IPS-15b (cell line): ENCODE measurements around the gene PARD6B.
"Not testable (repeated sequence)": the region's sequence is repeated elsewhere in the genome, so short reads cannot be mapped to it uniquely, and the experiment has no call there.

Experiments
- H3K27me3 ChIP-seq: one replicate; pipeline ENCODE4 v1.6.1; 2013; ENCODE audit warnings: low read length; ENCODE audit not compliant: control insufficient read depth, insufficient read depth
- H3K36me3 ChIP-seq: one replicate; pipeline ENCODE4 v1.6.1; 2013; ENCODE audit warnings: low read length; ENCODE audit not compliant: control insufficient read depth, insufficient read depth
- H3K4me1 ChIP-seq: one replicate; pipeline ENCODE4 v1.6.1; 2013; ENCODE audit warnings: mild to moderate bottlenecking, low read length; ENCODE audit not compliant: control insufficient read depth, insufficient read depth
- H3K4me3 ChIP-seq: one replicate; pipeline ENCODE4 v1.5.1; 2013; ENCODE audit warnings: low read depth, low read length
- H3K9ac ChIP-seq: one replicate; pipeline ENCODE4 v1.6.1; 2013; ENCODE audit warnings: low read depth, mild to moderate bottlenecking, low read length
- H3K9me3 ChIP-seq: one replicate; pipeline ENCODE4 v1.6.1; 2013; ENCODE audit warnings: mild to moderate bottlenecking, low read length; ENCODE audit not compliant: control insufficient read depth, insufficient read depth

Gene PARD6B

DNA sequence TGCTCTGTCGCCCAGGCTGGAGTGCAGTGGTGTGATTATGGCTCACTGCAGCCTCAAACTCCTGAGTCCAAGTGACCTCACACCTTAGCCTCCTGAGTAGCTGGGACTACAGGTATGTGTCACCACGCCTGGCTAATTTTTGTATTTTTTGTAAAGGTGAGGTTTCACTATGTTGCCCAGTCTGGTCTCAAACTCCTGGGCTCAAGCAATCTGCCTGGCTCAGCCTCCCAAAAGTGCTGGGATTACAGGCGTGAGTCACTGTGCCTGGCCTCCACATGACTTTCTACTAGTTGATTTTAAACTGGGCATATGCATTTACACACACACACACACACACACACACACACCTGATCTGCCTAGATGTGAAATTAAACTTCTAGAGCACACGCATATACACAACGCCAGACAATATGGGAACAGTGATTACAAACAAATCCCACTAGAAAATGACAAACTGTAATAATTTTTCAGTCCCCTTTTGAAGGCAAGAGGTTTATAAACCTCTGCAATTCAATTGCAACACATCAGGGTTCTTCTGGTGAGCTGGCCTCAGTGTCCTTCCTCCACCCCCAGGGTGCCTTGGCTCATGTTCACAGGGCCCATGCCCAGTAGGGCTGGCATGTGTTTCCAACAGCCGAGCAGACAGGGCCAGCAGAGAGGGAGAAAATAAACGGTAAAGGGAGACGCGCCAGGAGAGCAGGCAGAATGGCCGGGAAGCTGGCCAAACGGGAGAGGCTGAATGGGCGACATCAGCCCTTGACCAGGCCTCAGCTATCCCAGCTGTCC lies 31.2 kb downstream of the PARD6B start:
- no peaks in the 10 kb centered on the region for H3K27me3 ChIP-seq
- H3K4me1 ChIP-seq = peaks cover 9% of the 10 kb centered on the region
- no peak overlapping the region for H3K4me3 ChIP-seq
- H3K9ac ChIP-seq = no peak overlapping the region
- H3K9me3 ChIP-seq = no peaks in the 10 kb centered on the region
- H3K36me3 ChIP-seq = no peaks in the 10 kb centered on the region

DNA sequence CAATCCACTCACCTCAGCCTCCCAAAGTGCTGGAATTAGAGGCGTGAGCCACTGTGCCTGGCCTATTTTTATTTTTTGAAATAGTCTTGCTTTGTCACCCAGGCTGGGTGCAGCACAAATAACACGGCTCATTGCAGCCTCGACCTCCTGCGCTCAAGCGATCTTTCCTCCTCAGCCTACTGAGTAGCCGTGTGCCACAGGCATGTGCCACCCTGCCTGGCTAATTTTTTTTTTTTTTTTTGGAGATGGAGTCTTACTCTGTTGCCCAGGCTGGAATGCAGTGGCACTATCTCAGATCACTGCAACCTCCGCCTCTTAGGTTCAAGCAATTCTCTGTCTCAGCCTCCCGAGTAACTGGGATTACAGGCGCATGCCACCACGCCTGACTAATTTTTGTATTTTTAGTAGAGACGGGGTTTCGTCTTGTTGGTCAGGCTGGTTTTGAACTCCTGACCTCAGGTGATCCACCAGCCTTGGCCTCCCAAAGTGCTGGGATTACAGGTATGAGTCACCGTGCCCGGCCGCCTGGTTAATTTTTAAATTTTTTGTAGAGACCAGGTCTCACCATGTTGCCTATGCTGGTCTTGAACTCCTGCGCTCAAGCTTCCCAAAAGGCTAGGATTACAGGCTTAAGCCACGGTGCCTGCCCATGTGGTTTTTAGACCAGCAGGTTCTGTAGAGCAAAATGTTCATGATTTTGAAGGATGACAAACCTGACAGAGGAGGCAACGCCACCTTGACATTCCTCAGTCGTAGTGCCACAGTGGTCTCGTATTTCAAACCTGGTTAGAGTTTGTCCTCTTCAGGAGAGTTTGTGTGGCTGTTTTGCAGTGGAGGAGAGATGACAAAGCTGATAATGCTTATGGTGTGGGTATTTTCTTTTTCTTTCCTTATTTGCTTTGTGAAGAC lies 32.4 kb downstream of the PARD6B start:
- not testable (repeated sequence) for H3K9me3 ChIP-seq, H3K27me3 ChIP-seq, H3K36me3 ChIP-seq, H3K9ac ChIP-seq, H3K4me3 ChIP-seq
- H3K4me1 ChIP-seq = peaks cover 12% of the 10 kb centered on the region

DNA sequence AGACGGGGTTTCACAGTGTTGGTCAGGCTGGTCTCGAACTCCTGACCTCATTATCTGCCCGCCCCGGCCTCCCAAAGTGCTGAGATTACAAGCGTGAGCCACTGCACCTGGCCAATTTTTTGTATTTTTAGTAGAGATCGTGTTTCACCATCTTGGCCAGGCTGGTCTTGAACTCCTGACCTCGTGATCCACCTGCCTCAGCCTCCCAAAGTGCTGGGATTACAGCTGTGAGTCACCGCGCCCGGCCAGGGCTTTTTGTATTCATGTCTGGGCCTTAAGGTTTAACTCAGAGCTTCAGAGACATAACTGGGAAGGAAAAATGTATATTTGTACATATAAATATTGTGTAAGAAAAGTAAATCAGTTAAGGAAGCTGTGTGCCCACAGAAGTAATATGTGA lies 33.9 kb downstream of the PARD6B start:
- not testable (repeated sequence) for H3K9me3 ChIP-seq, H3K9ac ChIP-seq, H3K27me3 ChIP-seq, H3K4me3 ChIP-seq, H3K36me3 ChIP-seq
- peaks cover 12% of the 10 kb centered on the region for H3K4me1 ChIP-seq

GRCh38 chr20:50765674-50766073 lies 34.3 kb downstream of the PARD6B start:
- Histone ChIP-seq H3K4me1 (peaks cover 12% of the 10 kb centered on the region), H3K4me3 (no peak overlapping the region), H3K36me3 (no peaks in the 10 kb centered on the region), H3K27me3 (no peaks in the 10 kb centered on the region), H3K9me3 (no peaks in the 10 kb centered on the region), H3K9ac (no peak overlapping the region)

GRCh38 chr20:50766955-50767809 lies 35.8 kb downstream of the PARD6B start:
- peak overlapping the region; percentile 20 for H3K4me3 ChIP-seq
- not testable (repeated sequence) for H3K4me1 ChIP-seq, H3K27me3 ChIP-seq, H3K9ac ChIP-seq, H3K36me3 ChIP-seq, H3K9me3 ChIP-seq

GRCh38 chr20:50768991-50769390 lies 37.6 kb downstream of the PARD6B start:
- H3K9me3 ChIP-seq, H3K4me1 ChIP-seq, H3K4me3 ChIP-seq, H3K9ac ChIP-seq, H3K36me3 ChIP-seq, H3K27me3 ChIP-seq: not testable (repeated sequence)

- H3K4me3 ChIP-seq, H3K36me3 ChIP-seq, H3K9me3 ChIP-seq, H3K27me3 ChIP-seq, H3K4me1 ChIP-seq, H3K9ac ChIP-seq: not testable (repeated sequence)
These were observed 38.2 kb downstream of the PARD6B start for GRCh38 chr20:50769551-50770085.

DNA sequence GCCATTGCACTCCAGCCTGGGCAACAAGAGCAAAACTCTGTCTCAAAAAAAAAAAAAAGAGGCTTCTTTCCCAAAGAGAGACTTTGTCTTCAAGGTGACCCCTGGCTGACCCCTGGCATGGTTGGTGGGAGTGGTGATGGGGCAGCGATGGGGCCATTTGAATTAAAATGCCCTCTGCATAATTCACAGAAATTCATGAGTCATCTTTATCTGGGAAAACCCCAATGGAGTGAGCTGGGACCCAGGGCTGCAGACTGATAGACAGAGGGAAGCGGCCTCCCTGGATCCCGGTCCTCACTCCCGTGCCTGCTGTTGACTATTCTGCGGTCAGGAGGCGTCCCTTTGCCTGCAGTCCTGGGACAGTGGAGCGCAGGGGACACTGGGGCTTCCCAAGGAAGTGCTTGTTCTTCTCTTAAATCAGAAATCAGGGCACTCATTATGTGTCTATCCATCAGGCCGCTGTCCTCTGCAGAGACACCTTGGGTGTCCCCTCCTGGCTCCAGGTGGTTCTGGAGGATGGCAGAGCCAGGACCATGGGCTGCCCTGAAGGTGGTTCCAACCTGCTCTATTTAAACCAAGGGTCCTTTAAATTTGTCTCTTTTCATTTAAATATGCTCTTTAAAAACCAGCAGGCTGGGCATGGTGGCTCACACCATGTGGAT lies 40.2 kb downstream of the PARD6B start:
- H3K4me3 ChIP-seq, H3K9me3 ChIP-seq, H3K36me3 ChIP-seq, H3K27me3 ChIP-seq, H3K4me1 ChIP-seq, H3K9ac ChIP-seq: not testable (repeated sequence)

- H3K4me3 ChIP-seq = no peak overlapping the region
- no peaks in the 10 kb centered on the region for H3K9me3 ChIP-seq
- H3K4me1 ChIP-seq = peaks cover 3% of the 10 kb centered on the region
- no peaks in the 10 kb centered on the region for H3K36me3 ChIP-seq
- no peaks in the 10 kb centered on the region for H3K27me3 ChIP-seq
- H3K9ac ChIP-seq = no peak overlapping the region
These were observed 41.2 kb downstream of the PARD6B start for GRCh38 chr20:50772420-50773185.

DNA sequence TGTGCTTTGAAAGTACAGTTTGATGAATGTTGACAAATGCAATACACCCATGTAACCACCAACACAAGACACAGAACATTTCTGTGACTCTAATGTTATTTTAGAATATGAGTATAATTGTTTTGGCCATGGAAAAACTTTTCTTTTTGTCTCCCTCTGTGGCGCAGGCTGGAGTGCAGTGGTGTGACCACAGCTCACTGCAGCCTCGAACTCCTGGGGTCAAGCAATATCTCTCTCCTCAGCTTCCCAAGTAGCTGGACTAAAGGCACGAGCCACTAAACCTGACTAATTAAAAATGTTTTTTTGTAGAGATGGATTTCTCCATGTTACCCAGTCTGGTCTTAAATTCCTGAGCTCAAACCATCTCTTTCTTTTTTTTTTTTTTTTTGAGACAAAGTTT lies 43.1 kb downstream of the PARD6B start:
- H3K4me1 ChIP-seq = no peaks in the 10 kb centered on the region
- no peaks in the 10 kb centered on the region for H3K27me3 ChIP-seq
- no peaks in the 10 kb centered on the region for H3K9me3 ChIP-seq
- no peak overlapping the region for H3K9ac ChIP-seq
- H3K36me3 ChIP-seq = no peaks in the 10 kb centered on the region
- no peak overlapping the region for H3K4me3 ChIP-seq
